ENCODE data around the gene KCND3.
"Not testable (repeated sequence)": the region's sequence is repeated elsewhere in the genome, so short reads cannot be mapped to it uniquely, and the experiment has no call there.

KCND3 gene

DNA sequence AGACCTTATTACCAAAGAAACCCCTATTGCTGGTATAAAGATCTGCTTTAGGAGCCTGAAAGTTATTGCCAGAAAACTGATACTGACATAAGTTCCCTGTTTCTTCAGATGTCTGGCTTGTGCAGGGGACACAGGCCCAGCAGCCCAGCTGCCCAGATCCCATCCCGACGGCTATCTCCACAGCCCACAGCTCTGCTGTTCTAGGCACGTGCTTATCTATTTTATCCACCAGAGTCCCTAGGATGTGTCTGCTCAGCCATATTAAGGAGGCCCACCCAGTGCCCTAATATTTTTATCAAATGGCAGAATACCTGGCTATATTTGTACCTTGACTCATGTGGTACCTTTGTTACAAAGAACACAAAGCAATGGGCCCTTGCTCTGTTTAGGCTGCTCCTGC, 174.8 kb downstream of the KCND3 start:
- DNase-seq (ENCODE audit: low read depth, low spot score), result no peak

DNA sequence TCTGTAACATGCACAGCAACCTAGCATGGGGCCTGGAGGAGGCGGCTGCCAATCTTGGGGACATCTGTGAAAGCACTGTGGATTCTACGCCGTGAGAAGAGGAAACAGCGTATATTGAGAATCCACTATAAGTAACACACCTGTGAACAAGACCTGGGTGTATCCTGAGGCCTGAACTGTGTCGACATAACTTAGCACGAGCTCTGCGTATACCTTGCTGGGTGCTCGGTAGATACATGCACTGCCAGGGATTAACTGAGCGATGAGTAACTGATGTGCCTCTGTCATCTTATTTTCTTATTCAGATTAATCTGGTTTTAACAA, 175.2 kb downstream of the KCND3 start:
- no peak for DNase-seq (ENCODE audit: low read depth, low spot score)

DNA sequence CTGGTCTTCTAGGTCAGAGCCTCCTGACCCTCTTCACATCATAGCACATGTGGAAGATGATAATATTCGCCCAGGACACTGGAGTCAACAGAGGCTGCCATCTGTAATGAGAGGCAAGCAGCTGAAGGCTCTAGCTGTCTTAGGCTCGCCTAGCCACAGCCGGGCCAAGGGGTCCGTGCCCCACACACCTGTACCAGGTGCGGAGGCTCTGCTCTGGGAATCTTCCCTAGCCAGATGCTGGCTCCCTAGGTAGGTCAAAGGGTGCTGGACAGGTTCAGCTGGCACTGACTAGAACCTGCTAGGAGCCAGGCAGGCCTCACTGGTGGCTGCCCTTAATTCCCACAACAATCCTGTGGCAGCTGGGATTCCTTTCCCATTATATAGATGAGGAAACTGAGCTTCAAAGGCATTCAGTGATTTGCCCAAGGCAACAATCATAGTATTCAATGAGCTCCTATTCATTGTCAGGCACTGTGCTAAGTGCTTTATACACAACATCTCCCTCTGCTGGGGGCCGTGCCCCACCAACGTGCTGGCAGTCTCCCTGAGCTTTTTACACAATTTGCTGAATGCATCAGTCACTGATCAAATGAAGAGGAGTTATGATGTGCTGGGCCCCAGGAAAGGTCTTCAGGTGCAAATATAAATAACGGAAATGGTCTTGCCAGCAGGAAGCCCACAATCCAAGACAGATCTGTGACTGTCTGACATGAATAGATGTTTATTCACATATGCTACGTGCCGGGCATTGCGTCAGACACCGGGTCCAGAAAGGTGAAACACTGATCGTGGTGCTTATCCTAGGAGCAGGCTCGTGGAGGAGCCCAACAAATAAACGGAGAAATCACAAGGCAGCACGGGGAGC, 175.8 kb downstream of the KCND3 start:
- no peak for DNase-seq (ENCODE audit: low read depth, low spot score)

DNA sequence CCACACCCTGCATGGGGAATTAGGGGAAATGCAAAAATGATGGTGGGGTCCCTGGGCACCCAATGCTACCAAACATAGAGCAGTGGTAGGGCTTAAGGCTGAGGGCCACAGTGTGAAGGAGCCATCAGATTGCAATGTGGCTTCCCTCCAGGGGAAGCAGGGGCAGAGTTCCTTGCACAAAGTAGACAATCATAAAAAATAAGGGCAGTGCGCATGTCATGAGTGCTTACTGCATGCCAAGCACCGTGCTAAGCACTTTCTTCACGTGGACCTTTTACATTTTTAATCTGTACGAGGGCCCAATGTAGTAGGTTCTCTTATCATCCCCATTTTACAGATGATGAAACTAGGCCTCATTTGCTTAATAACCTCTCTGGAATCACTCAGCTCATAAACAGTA, 177.2 kb downstream of the KCND3 start:
- DNase-seq (ENCODE audit: low read depth, low spot score), result no peak

DNA sequence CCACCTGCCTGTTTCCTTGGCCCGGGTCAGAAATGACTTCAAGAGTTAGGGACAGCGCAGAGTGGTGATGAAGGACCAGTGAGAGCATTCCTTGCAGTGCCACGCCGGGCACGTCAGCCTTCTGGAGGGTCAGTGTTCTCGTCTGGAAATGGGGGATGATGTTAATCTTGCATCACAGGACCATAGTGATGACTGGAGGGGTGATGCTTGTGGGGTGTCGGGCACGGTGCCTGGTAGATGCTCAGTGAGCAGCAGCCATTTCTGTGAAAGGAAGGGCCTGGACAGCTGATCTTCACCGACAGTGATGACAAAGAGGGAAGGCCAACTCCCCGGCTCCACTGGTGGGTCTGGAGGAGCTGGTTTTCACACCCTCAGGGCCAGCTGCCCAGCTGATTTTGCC, 177.6 kb downstream of the KCND3 start:
- no peak for DNase-seq (ENCODE audit: low read depth, low spot score)

DNA sequence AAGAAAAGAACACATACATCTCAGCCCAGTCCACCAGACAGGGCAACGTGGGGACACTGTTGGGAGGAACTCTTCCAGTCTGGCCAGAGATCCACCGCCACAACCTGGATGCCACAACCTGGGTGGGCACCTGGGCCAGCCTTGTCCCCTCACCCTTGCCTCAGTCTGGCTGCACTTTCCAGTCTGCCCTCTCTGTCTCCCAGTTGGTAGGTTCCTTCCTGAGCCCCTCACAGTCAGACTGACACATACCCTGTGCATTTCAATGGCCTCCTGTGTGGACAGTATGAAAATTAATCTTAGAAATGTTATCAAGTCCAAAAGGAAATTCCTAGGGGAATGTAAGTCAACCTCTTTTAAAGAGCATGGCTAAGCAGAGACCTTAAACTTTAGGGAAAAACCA, 184.2 kb downstream of the KCND3 start:
- DNase-seq (ENCODE audit: low read depth, low spot score), result no peak

DNA sequence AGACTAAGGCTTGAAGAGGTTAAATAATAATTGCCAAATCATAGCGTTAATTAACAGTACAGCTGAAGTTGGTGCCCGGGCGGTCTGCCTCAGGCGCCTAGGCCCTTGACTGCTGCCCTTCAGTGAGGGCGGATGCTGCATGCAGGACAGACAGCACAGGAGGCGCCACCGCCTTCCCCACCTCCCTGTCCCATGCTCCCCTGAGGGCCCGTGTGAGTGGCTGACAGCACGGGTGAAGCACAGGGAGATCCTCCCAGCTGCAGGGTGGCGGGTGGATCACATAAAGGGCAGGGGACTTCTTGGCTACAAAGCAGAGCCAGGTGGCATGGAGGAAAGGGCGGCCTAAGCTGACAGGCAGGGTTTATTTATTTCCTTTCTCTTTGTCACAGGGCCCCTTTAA, 184.7 kb downstream of the KCND3 start:
- DNase-seq (ENCODE audit: low read depth, low spot score), result no peak

DNA sequence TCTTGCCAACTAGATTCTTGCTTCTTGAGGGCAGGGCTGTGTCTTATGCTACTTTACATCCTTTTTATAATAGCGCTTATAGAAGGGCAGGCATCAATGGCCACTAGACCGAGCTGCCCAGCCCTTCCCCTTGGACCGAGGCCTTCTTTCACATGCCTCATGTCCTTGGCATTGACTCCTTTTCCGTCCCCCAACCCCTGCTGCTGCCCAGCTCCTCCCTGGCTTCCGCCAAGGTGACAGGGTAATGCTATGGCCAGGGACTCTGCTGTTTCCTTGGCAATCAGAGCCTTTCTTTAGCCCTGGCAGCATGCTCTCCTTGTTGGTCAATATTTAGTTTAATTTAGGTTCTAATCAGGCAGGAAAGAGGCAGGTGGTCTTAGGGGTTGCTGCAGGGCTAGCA, 185.5 kb downstream of the KCND3 start:
- DNase-seq (ENCODE audit: low read depth, low spot score), result no peak

DNA sequence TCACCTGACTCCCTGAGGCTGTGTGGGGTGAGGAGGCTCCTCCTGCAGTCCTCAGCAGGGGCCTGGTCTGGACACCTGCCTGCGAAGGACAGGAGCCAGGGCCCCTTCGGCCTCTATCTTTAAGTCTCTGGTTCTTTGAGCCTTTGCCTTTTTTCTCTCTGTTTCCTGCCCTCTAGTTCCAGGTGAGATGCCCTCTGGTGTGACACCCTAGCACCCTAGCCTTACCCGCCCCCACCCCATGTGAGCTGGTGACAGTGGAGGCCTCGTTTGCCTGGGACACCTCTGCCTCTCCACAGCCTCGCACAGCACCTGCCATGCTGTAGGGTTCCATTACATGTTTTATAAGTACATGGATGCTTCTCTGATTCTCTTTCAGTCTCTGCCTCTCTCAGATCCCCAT, 186.5 kb downstream of the KCND3 start:
- no peak for DNase-seq (ENCODE audit: low read depth, low spot score)

DNA sequence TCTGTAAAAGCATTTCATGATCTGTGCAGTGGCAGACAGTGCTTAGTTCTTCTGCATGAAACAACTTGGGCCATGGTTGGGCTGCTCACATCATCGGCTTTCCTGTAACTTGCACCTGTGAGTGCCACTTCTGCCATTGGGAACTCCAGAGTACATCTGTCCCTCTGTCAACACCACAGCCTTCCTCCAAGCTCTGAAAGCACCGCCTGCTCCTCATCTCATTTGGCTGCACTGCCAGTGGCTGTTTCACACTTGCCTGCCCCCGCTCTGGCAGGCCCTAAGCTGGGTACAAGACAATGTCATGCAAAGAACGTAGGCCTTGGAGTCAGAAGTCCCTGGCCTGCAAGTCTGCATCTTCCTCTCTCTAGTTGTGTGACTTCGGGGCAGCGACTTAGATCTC, 187.4 kb downstream of the KCND3 start:
- DNase-seq (ENCODE audit: low read depth, low spot score), result no peak

DNA sequence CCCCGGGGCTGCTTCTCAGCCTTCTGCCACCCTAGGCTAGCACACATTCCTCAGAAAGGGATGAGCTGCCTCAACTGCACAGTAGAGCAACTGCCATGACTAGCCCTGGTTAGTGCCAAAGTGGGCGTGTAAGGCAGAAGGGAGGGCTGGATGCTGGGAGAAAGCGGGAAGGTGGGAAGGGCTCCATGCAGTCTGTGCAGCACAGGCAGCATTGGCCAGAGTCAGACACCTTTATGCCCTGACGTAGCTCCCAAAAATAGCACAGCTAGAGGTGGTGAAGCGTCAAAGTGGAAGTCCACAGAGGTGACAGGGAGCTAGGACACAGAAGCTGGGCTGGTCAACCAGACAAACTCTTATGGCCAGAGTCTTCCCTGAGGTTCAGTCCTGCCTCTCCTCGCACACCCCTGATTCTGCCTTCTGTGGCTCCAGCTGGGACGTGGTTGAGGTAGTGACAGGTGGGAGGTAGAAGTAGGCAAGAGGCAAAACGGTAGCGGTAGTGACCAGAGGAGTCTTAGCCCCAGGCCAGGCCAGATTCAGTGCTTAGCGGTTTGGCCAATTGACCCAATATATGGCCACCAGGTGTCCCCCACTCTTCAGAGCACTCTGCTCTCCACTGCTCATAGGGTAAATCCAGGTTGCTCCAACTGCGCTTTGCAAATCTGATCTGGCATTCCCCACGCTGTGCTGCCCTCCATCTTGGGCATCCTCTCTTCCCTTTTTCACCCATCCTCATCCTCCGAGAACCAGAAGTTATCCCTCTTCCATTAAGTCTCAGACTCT, 188.2 kb downstream of the KCND3 start:
- DNase-seq (ENCODE audit: low read depth, low spot score), result peak; percentile 22

DNA sequence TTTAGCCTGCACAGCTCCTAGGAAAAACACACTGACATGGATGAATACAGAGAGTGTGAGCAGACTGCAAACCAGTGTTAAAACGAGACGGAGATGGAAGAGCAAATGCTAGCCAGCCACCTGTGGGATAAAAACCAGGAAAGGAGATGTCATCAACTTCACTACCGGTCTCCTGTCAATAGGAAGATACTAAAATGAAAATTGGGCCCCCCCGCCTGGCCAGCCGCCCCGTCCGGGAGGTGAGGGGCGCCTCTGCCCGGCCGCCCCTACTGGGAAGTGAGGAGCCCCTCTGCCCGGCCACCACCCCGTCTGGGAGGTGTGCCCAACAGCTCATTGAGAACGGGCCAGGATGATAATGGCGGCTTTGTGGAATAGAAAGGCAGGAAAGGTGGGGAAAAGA, 189.7 kb downstream of the KCND3 start:
- DNase-seq (ENCODE audit: low read depth, low spot score), result not testable (repeated sequence)

DNA sequence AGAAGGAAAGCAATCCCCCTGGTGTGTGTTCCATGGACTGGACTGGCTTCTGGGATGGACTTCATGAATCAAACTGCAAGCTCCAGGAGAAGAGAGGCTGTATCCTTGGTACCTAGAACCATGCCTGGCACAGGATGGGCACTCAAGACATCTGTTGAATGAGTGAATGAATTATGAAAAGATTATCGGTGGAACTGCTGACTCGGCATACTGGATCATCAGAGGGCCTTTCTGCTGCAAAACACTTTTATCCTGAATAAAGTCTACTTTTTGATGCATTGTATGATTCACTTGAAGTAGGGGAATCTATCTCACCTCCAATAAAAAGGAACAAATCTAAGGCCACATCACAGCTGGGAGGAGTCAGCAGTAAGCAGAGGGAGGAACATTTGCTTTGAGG, 190.9 kb downstream of the KCND3 start:
- no peak for DNase-seq (ENCODE audit: low read depth, low spot score)

DNA sequence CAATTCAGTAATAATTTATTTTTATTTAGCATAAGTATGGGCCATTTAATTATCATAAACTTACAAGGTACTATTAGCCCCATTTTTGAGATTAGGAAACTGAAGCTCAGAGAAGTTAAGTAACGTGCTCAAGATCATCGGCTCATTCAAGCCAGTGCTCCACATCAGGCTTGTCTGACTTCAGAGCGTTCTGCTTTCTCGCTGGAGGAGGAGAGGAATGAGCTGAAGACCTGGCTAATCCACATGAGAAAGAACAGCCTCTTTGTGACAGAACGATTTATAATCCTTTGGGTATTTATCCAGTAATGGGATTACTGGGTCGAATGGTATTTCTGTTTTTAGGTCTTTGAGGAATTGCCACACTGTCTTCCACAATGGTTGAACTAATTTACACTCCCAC, 194.1 kb downstream of the KCND3 start:
- no peak for DNase-seq (ENCODE audit: low read depth, low spot score)

DNA sequence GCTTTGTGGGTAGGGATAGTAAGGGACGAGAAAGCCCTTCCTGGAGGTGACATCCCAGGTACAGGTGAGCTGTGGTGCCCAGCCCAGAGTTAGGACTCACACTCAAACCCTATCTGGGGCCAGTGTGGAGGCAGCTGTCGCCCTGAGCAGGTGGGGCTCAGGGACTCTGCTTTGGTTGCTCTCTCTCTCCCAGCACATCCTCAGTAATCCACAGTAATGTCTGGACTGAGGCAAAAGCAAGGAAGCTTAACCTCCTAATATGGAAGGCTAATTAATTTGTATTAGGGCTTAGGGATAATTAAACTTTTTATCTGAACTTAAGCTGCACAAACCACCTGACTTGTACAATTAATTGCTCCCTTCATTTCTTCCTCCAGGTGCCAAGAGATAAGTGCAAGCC, 195.5 kb downstream of the KCND3 start:
- DNase-seq (ENCODE audit: low read depth, low spot score), result no peak

DNA sequence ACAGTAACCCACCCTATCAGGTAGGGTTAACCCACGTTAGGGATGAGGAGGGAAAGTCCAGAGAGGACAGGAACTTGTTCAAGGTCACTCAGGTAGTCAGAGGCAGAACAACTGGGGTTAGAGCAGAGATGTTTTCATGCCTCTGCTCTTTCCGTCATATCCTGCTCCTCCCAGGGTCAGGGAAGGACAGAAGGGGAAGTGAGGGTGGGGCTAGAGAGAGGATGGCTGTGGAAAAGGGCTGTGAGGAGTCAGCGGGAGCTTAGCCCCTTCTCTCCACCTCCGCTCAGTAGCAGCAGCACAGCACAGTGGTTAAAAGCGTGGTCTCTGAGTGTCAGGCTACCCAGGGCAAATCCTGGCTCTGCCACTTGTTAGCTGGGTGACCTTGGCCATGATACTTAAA, 197.2 kb downstream of the KCND3 start:
- DNase-seq (ENCODE audit: low read depth, low spot score), result no peak

DNA sequence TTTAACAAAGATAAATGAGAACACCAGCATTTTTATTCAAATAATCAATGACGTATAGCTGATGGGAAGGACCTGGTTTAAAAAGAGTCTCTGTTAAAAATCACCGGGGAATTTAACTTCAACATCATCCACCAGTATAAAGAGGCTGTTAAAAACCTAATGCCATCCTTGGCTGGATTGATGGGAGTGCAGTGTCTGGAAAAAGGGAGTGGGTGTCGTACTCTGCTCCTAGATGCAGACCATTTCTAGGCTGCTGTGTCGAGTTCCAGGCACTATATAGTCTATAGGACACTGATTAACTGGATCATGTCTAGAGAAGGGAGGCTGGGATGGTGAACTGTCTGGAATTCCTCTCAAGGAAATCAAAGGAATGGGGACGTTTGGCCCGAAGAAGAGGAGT, 197.7 kb downstream of the KCND3 start:
- no peak for DNase-seq (ENCODE audit: low read depth, low spot score)

DNA sequence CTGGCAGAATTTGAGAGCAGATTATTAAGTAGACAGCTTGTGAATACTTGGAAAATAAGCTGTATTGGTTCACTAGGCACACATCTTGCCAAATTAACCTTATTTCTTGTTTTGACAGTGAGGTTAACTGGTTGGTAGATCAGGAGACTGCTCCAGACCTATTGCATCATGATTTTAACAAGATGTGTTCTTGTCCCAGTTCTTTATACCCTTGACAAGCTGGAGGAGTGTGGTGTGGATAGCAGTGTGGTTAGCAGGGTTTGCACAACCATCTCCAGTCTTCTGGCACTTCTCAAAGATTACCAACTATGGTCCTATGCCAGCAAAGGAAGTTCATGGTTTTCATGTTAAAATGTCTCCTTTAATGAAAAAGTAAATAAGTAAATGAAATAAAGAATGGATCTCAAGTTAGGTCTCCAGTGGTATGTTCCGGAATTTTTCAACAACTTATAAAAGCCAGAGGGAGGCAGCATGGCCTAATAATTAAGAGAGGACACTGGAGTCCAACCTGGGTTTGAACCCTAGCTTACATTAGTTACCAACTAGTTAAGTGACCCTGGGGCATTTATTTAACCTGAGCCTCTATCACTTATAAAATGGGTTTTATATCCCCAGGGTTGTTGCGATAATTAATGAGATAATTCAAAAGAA, 199.7 kb downstream of the KCND3 start:
- DNase-seq (ENCODE audit: low read depth, low spot score), result no peak

DNA sequence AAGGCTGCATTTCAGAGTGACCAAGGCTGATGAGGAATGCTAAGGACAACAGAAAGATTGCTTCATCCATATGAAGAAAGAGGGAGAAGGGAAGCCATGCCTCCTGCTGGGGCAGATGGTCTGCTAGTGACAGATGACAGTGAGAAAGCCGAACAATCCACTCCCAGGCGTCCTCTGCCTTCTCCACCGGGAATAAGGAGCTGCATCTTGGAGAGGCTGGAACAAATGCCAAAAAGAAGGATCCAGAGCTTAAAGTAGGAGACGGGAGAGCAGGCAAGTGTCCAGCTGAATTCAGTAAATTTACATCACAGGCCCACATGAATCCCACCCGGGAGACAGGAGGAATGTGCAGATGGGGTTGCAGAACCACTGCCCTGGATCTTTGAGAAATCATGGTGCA, 200.3 kb downstream of the KCND3 start:
- no peak for DNase-seq (ENCODE audit: low read depth, low spot score)

DNA sequence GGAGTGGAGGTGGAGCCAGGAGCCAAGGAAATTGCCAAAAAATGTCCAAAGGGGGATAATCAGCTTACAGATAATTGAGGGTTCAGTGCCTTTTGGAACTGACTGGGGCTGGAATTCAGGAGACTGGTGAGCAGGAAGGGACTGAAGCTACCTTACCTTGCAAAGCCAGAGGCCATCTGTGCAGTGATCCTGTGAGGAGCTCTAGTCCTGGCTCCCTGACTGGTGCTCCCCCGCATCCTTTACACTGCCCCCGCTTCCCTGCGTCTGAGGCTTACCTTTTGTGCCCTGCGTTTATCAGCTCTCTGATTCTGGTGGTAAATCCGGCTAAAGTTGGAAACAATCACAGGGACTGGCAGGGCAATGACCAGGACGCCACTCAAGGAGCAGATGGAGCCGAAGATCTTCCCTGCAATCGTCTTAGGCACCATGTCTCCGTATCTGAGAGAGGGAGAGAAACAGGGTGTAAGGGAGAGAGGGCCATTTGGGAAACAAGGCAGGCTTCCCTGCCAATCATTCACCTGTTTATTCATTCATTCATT, 202.7 kb downstream of the KCND3 start:
- DNase-seq (ENCODE audit: low read depth, low spot score), result no peak

DNA sequence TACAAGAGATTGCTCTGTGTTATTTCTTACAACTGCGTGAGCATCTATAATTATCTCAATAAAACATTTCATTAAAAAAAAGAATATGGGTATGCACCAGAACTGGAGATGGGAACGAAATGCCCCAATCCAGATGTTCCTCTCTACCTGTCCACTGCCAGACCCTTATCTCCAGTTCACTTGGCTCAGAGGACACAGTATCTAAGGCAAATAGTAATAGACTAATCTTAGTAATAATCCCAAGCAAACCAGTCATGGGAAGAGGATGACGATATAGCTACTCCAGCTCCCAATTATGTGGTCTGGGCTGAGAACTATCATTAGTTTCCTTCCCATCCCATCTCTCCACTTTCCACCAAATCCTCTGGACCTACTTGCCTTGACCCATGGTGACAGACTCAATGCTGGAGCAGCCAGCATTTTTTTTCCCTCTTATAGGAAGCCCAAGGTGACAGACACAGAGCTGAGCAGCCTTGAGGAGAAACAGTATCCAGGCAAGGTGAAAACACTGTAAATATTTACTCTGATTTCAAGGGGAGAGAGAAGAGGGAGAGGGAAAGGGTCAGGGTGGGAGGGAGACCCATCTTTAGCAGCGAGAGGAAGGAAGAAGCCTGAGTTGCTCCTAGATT, 205.1 kb downstream of the KCND3 start:
- no peak for DNase-seq (ENCODE audit: low read depth, low spot score)

DNA sequence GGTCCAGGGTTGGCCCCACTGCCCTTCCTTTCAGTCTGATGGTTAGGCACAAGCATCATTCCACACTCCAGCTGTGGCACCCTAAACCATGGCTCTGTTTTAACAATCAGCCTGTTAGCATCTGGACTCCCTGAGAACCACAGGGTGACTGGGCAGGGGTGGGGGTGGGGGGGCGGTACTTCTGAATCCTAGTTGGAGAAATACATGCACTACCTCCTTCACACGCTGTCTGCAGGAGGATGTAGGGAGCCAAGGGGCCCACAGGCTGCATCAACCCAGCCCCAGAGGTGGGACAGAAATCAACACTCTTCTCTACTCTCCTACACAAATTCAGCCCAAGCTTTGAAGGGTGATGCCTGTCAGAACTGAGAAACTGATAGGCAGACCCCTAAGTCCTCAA, 209.9 kb downstream of the KCND3 start:
- DNase-seq (ENCODE audit: low read depth, low spot score), result no peak
